ENCODE measurements around the gene TSC22D2. TPM values are rescaled to one million over a fixed set of nuclear protein-coding genes. Genes with fewer than 3 reads are reported as not detected.

TSC22D2 gene
- total and polyA plus RNA-seq, 10 of the 15 experiments (the other 5 are each of a cell fraction or from before 2014, with no cell fraction given) = 7.4 to 19.4 (median 10.9) TPM

DNA sequence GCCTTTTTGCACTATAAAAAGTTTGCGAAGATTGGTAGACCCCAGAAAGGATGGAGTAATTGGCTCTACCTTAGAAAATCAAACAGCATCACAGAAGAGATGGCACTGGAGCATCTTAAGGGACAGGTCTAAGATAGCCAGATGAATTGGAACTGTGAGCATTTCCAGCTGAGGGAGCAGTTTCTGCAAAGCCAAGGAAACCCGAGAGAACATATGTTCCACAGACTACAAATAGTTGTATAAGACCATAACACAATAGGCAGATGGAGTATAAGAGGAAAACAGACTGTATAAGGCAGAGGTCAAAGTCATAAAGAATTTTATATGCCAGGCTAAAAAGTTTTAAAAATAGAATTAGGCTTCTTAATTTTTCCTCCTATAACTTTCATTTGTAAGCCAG lies 46.0 kb downstream of the TSC22D2 start:
- intact Hi-C loops (cut with micrococcal nuclease; ENCODE audit: unreplicated experiment) = no loop called here
- CTCF ChIA-PET = interaction anchor here (0.9 kb wide), 1 partner anchor 61 kb away, joined by 3 read pairs; no protein-coding TSS in a partner anchor
- no peak for DNase-seq (ENCODE audit: low read depth, low spot score)
- Histone ChIP-seq H2AFZ (ENCODE audit: control insufficient read depth, low read depth, low read length) (no peak overlapping the region), H4K20me1 (ENCODE audit: control insufficient read depth, insufficient read depth) (no peaks in the 10 kb centered on the region), H3K27ac (ENCODE audit: control insufficient read depth, insufficient read depth) (no peak overlapping the region), H3K4me1 (ENCODE audit: control insufficient read depth, insufficient read depth, low read length) (no peaks in the 10 kb centered on the region), H3K9me3 (replicated peaks; ENCODE audit: control insufficient read depth, insufficient read depth, low read length) (no peaks in the 10 kb centered on the region), H3K9ac (ENCODE audit: control insufficient read depth, insufficient read depth, low read length) (no peak overlapping the region), H3K27me3 (replicated peaks in 1 of 2; ENCODE audit: control insufficient read depth in 2 of 2, insufficient read depth in 2 of 2, low read length in 1 of 2) (no peaks in the 10 kb centered on the region), H3K36me3 (ENCODE audit: control insufficient read depth in 2 of 2, insufficient read depth in 2 of 2, low read length in 1 of 2) (no peaks in the 10 kb centered on the region; a peak in 2 of 4 replicates), H3K4me2 (ENCODE audit: control insufficient read depth, insufficient read depth) (no peak overlapping the region), H3K79me2 (ENCODE audit: control insufficient read depth, insufficient read depth, low read length) (peaks cover 9% of the 10 kb centered on the region), H3K4me3 (no peak overlapping the region)
- 96% methylated on average over 2 of the region's 2 CpGs for WGBS (ENCODE audit: insufficient coverage, insufficient replicate concordance, low lambda C conversion rate, missing lambda C conversion rate)
- TF ChIP-seq IRF5 (IDR thresholded peaks at IDR 0.05; ENCODE audit: borderline replicate concordance) = no peak
- no TSS peak for BruUV-seq (replicated peaks)
- POLR2A ChIA-PET = interaction anchor here (1.0 to 1.4 kb wide), 3 partner anchors 8 to 36 kb away, joined by 3 to 5 read pairs (median 3); no protein-coding TSS in a partner anchor
- SMC1A ChIA-PET (ENCODE audit: uncharacterized antibody, unreplicated experiment) = interaction anchor here (1.0 kb wide), 1 partner anchor 45 kb away, joined by 3 read pairs; no protein-coding TSS in a partner anchor
- no peak for ATAC-seq
- RAD21 ChIA-PET (ENCODE audit: unreplicated experiment) = no interaction called here
- no peak for FAIRE-seq
- in situ Hi-C loops (cut with MboI) = no loop called here

GRCh38 chr3:150454622-150455021 lies 46.5 kb downstream of the TSC22D2 start:
- Histone ChIP-seq H3K4me2 (ENCODE audit: control insufficient read depth, insufficient read depth) (no peak overlapping the region), H3K4me1 (ENCODE audit: control insufficient read depth, insufficient read depth, low read length) (no peaks in the 10 kb centered on the region), H3K27me3 (replicated peaks in 1 of 2; ENCODE audit: control insufficient read depth in 2 of 2, insufficient read depth in 2 of 2, low read length in 1 of 2) (no peaks in the 10 kb centered on the region), H3K79me2 (ENCODE audit: control insufficient read depth, insufficient read depth, low read length) (peaks cover 9% of the 10 kb centered on the region), H2AFZ (ENCODE audit: control insufficient read depth, low read depth, low read length) (no peak overlapping the region), H3K9ac (ENCODE audit: control insufficient read depth, insufficient read depth, low read length) (no peak overlapping the region), H3K36me3 (ENCODE audit: control insufficient read depth in 2 of 2, insufficient read depth in 2 of 2, low read length in 1 of 2) (no peaks in the 10 kb centered on the region; a peak in 2 of 4 replicates), H3K27ac (ENCODE audit: control insufficient read depth, insufficient read depth) (no peak overlapping the region), H4K20me1 (ENCODE audit: control insufficient read depth, insufficient read depth) (no peaks in the 10 kb centered on the region), H3K4me3 (no peak overlapping the region), H3K9me3 (replicated peaks; ENCODE audit: control insufficient read depth, insufficient read depth, low read length) (no peaks in the 10 kb centered on the region)
- no peak for FAIRE-seq
- SMC1A ChIA-PET (ENCODE audit: uncharacterized antibody, unreplicated experiment) = no interaction called here
- ATAC-seq = no peak
- DNase-seq (ENCODE audit: low read depth, low spot score) = no peak
- intact Hi-C loops (cut with micrococcal nuclease; ENCODE audit: unreplicated experiment) (no loop called here), in situ Hi-C loops (cut with MboI) (no loop called here)
- POLR2A ChIA-PET = interaction anchor here (1.4 kb wide), 1 partner anchor 19 kb away, joined by 3 read pairs; no protein-coding TSS in a partner anchor
- RAD21 ChIA-PET (ENCODE audit: unreplicated experiment) = no interaction called here
- no TSS peak for BruUV-seq (replicated peaks)
- CTCF ChIA-PET = no interaction called here
- WGBS (ENCODE audit: insufficient coverage, insufficient replicate concordance, low lambda C conversion rate, missing lambda C conversion rate) = 93% methylated on average over 1 of the region's 1 CpG
- TF ChIP-seq USF2 (IDR thresholded peaks at IDR 0.05; ENCODE audit: borderline replicate concordance, low read depth, low read length) (no peak), GATAD2B (conservative IDR thresholded peaks at IDR 0.05; ENCODE audit: low read depth) (no peak), ETV6 (conservative IDR thresholded peaks at IDR 0.05 in 1 of 2, IDR thresholded peaks at IDR 0.05 in 1 of 2; ENCODE audit: borderline replicate concordance in 1 of 2, low read depth in 1 of 2) (no peak), DPF2 (IDR thresholded peaks at IDR 0.05) (no peak), BCLAF1 (IDR thresholded peaks at IDR 0.05) (no peak), CHD4 (IDR thresholded peaks at IDR 0.05) (no peak)
- TF ChIP-seq, protein P1, sequence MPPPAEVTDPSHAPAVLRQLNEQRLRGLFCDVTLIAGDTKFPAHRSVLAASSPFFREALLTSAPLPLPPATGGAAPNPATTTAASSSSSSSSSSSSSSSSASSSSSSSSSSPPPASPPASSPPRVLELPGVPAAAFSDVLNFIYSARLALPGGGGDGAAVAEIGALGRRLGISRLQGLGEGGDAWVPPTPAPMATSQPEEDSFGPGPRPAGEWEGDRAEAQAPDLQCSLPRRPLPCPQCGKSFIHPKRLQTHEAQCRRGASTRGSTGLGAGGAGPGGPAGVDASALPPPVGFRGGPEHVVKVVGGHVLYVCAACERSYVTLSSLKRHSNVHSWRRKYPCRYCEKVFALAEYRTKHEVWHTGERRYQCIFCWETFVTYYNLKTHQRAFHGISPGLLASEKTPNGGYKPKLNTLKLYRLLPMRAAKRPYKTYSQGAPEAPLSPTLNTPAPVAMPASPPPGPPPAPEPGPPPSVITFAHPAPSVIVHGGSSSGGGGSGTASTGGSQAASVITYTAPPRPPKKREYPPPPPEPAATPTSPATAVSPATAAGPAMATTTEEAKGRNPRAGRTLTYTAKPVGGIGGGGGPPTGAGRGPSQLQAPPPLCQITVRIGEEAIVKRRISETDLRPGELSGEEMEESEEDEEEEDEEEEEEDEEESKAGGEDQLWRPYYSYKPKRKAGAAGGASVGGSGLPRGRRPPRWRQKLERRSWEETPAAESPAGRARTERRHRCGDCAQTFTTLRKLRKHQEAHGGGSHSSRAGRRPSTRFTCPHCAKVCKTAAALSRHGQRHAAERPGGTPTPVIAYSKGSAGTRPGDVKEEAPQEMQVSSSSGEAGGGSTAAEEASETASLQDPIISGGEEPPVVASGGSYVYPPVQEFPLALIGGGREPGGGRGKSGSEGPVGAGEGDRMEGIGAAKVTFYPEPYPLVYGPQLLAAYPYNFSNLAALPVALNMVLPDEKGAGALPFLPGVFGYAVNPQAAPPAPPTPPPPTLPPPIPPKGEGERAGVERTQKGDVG (CRISPR knock-in tag; IDR thresholded peaks at IDR 0.05) = no peak

All from GM12878 (cell line).